Left lung (tissue), 10 donors: ENCODE data around the gene BRSK2. TPM values are rescaled to one million over a fixed set of nuclear protein-coding genes. Genes with fewer than 3 reads are reported as not detected.
A peak's percentile ranks its signal among the peaks of the same experiment; 100 is the strongest.

Experiments used
- ATAC-seq: fragments of 200-7000 bp; cut with Tn5 transposase; one replicate; pipeline ENCODE4 v1.9.1; 2020; ENCODE audit warnings: moderate library complexity
- DNase-seq, 4 donors: peaks; one replicate each; pipeline ENCODE4 v3.0.0-alpha.2; 2013 to 2020
- H3K27ac ChIP-seq, 2 donors: fragments of 200-600 bp; sonication (generic) in 1 of 2; one replicate each; pipeline versions ENCODE4 v1.5.0 to v1.8.0; 2020 to 2021
- H3K27me3 ChIP-seq, 2 donors: fragments of 200-600 bp; sonication (generic) in 1 of 2; one replicate each; pipeline versions ENCODE4 v1.5.0 to v1.8.0; 2020 to 2021
- H3K36me3 ChIP-seq, 2 donors: fragments of 200-600 bp; sonication (generic) in 1 of 2; one replicate each; pipeline versions ENCODE4 v1.5.0 to v1.8.0; 2020 to 2021
- H3K4me1 ChIP-seq, 2 donors: fragments of 200-600 bp; one replicate each; pipeline ENCODE4 v1.8.0; 2021
- H3K4me3 ChIP-seq, 2 donors: fragments of 200-600 bp; sonication (generic) in 1 of 2; one replicate each; pipeline versions ENCODE4 v1.5.0 to v1.8.0; 2020 to 2021; ENCODE audit warnings: mild to moderate bottlenecking in 1 of 2
- H3K9me3 ChIP-seq, 2 donors: fragments of 200-600 bp; sonication (generic) in 1 of 2; one replicate each; pipeline versions ENCODE4 v1.5.0 to v1.8.0; 2020 to 2021
- CTCF ChIP-seq, 2 donors: fragments of 200-600 bp; sonication (generic) in 1 of 2; IDR thresholded peaks; one replicate each; pipeline versions ENCODE4 v1.5.0 to v1.8.0; 2021; ENCODE audit warnings: antibody characterized with exemption in 2 of 2
- intact Hi-C, 2 donors: fragments of 100-400 bp; cut with DNase I; formaldehyde crosslinking; loops; one replicate each; pipeline versions ENCODE4 v1.11.2 to v1.14.2; 2022
- polyA plus RNA-seq, 6 donors: library from polyadenylated mRNA; unstranded; fragments of 120-200 nt; gene quantifications; one replicate each; pipeline ENCODE4 v1.2.1, GENCODE V29; 2013; ENCODE audit not compliant: insufficient read length in 6 of 6
- total RNA-seq, 2 donors: library from RNA; stranded (reverse); fragmentation: NEBNext Ultra II Directional; extraction: Animal tissue kit (Norgen Biotek cat#: 25700); gene quantifications; one replicate each; pipeline ENCODE4 v1.2.1, GENCODE V29; 2021
- donor health status: DM: no; HTN: yes; CAD: no.
- donor health status: DM: no; HTN: no; CAD: no.

The BRSK2 gene
- total and polyA plus RNA-seq, 8 donors: 0.13 to 1.1 (median 0.69) TPM

- H3K36me3 ChIP-seq: peaks cover 0 to 7% of the 10 kb centered on the region in 2 donors
- peaks cover 0 to 5% of the 10 kb centered on the region in 2 donors for H3K9me3 ChIP-seq
- H3K4me3 ChIP-seq: no peak overlapping the region
- no peak for TF ChIP-seq CTCF (IDR thresholded peaks at IDR 0.05)
- peaks cover 3 to 25% of the 10 kb centered on the region in 2 donors for H3K4me1 ChIP-seq
- intact Hi-C loops: no loop called here
- DNase-seq (no peak), ATAC-seq (no peak)
- no peaks in the 10 kb centered on the region for H3K27me3 ChIP-seq
- peak overlapping the region in 1 of 2 donors; percentile 7 for H3K27ac ChIP-seq
Measured at GRCh38 chr11:1460986-1461825, 71.5 kb downstream of the BRSK2 start.

GRCh38 chr11:1461826-1462697, 72.3 kb downstream of the BRSK2 start:
- no peak overlapping the region for H3K27ac ChIP-seq
- peaks cover 3 to 25% of the 10 kb centered on the region in 2 donors for H3K4me1 ChIP-seq
- intact Hi-C loops: no loop called here
- no peak for DNase-seq
- no peak for TF ChIP-seq CTCF (IDR thresholded peaks at IDR 0.05)
- no peak for ATAC-seq
- H3K4me3 ChIP-seq: no peak overlapping the region
- H3K36me3 ChIP-seq: peaks cover 0 to 7% of the 10 kb centered on the region in 2 donors
- no peaks in the 10 kb centered on the region for H3K27me3 ChIP-seq
- peaks cover 0 to 5% of the 10 kb centered on the region in 2 donors for H3K9me3 ChIP-seq

- ATAC-seq (no peak), DNase-seq (no peak)
- intact Hi-C loops: no loop called here
Measured at GRCh38 chr11:1462698-1462975, 72.9 kb downstream of the BRSK2 start.

GRCh38 chr11:1463056-1463455, 73.3 kb downstream of the BRSK2 start:
- TF ChIP-seq CTCF (IDR thresholded peaks at IDR 0.05): no peak
- peaks cover 0 to 5% of the 10 kb centered on the region in 2 donors for H3K9me3 ChIP-seq
- H3K4me3 ChIP-seq: no peak overlapping the region
- DNase-seq (no peak), ATAC-seq (no peak)
- H3K4me1 ChIP-seq: peaks cover 3 to 21% of the 10 kb centered on the region in 2 donors
- no peak overlapping the region for H3K27ac ChIP-seq
- no peaks in the 10 kb centered on the region for H3K27me3 ChIP-seq
- intact Hi-C loops: no loop called here
- H3K36me3 ChIP-seq: peaks cover 0 to 8% of the 10 kb centered on the region in 2 donors

More at GRCh38 chr11:1462698-1462975, 72.9 kb downstream of the BRSK2 start:
- peaks cover 0 to 7% of the 10 kb centered on the region in 2 donors for H3K36me3 ChIP-seq
- H3K4me3 ChIP-seq: no peak overlapping the region
- no peak for TF ChIP-seq CTCF (IDR thresholded peaks at IDR 0.05)
- H3K27ac ChIP-seq: no peak overlapping the region
- peaks cover 0 to 5% of the 10 kb centered on the region in 2 donors for H3K9me3 ChIP-seq
- H3K4me1 ChIP-seq: peaks cover 3 to 25% of the 10 kb centered on the region in 2 donors
- H3K27me3 ChIP-seq: no peaks in the 10 kb centered on the region

GRCh38 chr11:1466784-1467183, 77.0 kb downstream of the BRSK2 start:
- no peak overlapping the region for H3K4me3 ChIP-seq
- no peak for TF ChIP-seq CTCF (IDR thresholded peaks at IDR 0.05)
- no peaks in the 10 kb centered on the region for H3K27me3 ChIP-seq
- DNase-seq: no peak
- peaks cover 0 to 45% of the 10 kb centered on the region in 2 donors for H3K36me3 ChIP-seq
- no peak overlapping the region for H3K27ac ChIP-seq
- intact Hi-C loops: no loop called here
- no peaks in the 10 kb centered on the region for H3K4me1 ChIP-seq
- peaks cover 0 to 5% of the 10 kb centered on the region in 2 donors for H3K9me3 ChIP-seq
- no peak for ATAC-seq
